DMS153 treated with DMSO at 0.1 percent for 48 hours (cell line): Measurements from ENCODE around the gene CAMTA1.
A peak's percentile ranks its signal among the peaks of the same experiment; 100 is the strongest.

ENCODE experiments used
- DNase-seq: peaks from one replicate; lab custom pipeline; 2025; ENCODE audit not compliant: unreplicated experiment; lab: John Stamatoyannopoulos, UW

Gene CAMTA1

DNA sequence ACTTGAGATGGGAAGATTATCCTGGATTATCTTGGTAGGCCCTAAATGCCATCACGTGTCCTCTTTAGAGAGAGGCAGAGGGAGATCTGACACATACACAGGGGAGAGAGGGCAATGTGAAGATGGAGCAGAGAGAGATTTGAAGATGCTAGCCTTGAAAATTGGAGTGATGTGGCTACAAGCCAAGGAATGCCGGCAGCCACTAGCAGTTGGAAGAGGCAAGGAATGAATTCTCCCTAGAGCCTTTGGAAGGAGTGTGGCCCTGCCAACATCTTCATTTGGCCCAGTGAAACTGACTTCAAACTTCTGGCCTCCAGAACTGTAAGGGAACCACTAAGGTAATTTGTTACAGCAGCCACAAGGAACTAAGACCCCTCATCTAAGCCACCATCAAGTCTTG lies 8.9 kb upstream of the CAMTA1 start:
- no peak for DNase-seq

DNA sequence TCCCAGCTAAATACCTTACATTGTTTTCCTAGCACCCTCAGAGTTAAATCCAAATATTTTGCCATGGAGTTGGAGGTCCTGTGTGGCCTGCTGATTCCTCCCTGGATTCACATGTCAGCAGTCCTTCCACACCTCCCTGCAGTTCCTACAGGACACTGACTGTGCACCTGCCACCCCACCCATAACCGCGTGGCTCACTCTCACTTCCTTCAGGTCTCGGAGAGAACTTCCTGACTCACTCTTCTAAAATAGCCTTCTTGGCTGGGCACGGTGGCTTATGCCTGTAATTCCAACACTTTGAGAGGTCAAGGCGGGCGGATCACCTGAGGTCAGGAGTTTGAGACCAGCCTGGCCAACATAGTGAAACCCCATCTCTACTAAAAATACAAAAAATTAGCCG lies 8.4 kb upstream of the CAMTA1 start:
- no peak for DNase-seq

DNA sequence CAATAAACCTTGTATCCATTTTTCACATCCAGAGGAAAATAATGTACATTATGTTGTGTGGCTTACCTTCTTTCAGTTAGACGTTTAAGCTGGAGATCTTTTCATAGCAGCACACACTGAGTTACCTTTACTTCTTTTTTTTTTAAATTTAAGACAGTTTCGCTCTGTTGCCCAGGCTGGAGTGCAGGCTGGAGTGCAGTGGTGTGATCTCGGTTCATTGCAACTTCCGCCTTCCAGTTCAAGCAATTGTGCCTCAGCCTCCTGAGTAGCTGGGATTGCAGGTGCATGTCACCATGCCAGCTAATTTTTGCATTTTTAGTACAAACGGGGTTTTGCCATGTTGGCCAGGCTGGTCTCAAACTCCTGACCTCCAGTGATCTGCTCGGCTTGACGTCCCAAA lies 7.4 kb upstream of the CAMTA1 start:
- no peak for DNase-seq

- DNase-seq: no peak
Observed at GRCh38 chr1:6779089-6779805, 6.0 kb upstream of the CAMTA1 start.

GRCh38 chr1:6782151-6782550 lies 3.1 kb upstream of the CAMTA1 start:
- no peak for DNase-seq

- no peak for DNase-seq
Observed at GRCh38 chr1:6783221-6783620, 2.0 kb upstream of the CAMTA1 start.

GRCh38 chr1:6783936-6784559 lies 1.2 kb upstream of the CAMTA1 start:
- DNase-seq: no peak

DNA sequence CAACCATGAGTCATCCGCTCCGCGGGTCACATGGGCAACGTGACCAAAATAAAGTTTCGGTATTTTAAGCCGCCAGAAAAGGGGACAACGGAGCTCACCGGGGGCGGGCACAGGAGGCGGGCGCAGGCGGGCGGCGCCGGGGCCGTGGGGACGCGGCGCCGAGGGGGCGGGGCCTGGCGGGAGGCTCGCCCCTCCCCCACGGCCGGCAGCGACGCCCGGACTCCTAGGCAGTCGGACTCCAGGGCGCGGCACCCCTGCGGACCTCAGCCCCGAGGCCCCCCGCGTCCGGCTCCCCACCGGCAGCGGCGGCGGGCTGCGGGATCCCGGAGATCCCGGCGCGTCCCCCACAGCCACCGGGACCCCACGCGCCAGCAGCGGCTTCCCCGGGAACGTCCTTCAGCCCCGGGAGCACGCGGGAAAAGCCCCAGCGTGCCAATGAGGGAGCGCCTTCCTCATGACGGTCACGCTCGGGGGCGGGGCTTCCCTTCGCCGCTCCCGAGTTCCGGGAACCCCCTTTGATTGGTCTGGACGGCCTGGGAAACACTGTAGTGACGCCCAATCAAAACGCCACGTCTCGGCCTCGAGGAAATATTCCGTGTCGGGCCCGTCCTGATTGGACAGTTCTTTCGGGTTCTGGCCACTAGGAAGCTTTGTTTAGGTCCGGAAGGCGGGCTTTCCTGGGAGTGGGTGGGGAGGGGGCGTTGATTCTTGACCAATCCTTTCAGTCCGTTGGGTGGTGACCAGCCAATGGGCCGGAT lies 515 bp upstream of the CAMTA1 start:
- peak; percentile 98 for DNase-seq

GRCh38 chr1:6785728-6786505 lies 663 bp downstream of the CAMTA1 start:
- DNase-seq: no peak

- no peak for DNase-seq
Observed at GRCh38 chr1:6788946-6789345, 3.7 kb downstream of the CAMTA1 start.

DNA sequence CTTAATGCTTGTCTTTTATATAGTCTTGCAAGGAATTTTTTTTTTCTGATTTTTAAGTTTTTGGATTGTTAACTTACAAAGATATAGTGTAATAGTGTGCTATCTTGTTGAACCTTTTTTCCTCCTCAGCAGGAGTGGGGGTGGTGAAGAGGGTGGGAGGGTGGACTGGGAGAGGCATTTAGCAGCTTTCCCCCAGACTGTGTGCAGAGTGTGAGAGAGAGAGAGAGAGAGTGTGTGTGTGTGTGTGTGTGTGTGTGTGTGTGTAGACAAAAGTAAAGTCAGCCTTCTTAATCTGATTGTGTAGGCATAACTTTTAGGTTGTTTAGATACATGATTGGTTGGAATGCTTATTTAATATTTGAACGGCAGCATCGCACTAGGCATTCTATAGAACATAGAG lies 4.9 kb downstream of the CAMTA1 start:
- no peak for DNase-seq

- DNase-seq: peak; percentile 32
Observed at GRCh38 chr1:6794164-6794563, 8.9 kb downstream of the CAMTA1 start.

GRCh38 chr1:6795203-6795602 lies 9.9 kb downstream of the CAMTA1 start:
- no peak for DNase-seq

- DNase-seq: no peak
Observed at GRCh38 chr1:6795661-6796060, 10.4 kb downstream of the CAMTA1 start.

DNA sequence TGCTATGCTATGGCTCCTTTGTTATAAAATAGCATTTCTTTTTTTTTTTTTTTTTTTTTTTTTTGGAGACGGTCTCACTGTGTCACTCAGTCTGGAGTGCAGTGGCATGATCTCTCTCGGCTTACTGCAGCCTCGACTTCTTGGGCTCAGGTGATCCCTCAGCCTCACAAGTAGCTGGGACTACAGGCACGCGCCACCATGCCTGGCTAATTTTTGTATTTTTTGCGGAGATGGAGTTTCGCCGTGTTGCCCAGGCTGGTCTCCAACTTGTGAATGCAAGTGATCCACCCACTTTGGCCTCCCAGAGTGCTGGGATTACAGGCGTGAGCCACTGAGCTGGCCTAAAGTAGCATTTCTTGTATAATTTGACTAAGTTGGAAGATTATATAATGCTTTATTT lies 10.8 kb downstream of the CAMTA1 start:
- no peak for DNase-seq

GRCh38 chr1:6799499-6799898 lies 14.2 kb downstream of the CAMTA1 start:
- DNase-seq: no peak

DNA sequence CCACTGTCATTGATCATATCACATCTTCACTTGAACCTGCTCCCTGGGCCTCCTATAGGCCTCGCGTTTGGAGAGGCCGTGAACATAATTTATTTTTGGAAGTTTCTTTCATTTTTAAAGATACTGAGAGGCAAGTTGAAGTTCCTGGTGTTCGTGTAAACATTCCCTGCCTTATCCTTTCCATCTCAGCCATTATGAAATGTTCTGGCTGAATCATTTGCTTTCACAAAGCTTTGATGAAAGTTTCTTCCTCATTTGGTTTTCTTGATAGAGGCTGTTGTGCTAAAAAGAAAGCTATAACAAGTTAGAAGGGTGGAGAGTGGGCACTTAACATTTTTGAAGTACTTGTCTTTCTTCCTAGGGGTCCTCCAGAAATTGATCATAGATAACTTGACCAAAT lies 15.5 kb downstream of the CAMTA1 start:
- DNase-seq: no peak

DNA sequence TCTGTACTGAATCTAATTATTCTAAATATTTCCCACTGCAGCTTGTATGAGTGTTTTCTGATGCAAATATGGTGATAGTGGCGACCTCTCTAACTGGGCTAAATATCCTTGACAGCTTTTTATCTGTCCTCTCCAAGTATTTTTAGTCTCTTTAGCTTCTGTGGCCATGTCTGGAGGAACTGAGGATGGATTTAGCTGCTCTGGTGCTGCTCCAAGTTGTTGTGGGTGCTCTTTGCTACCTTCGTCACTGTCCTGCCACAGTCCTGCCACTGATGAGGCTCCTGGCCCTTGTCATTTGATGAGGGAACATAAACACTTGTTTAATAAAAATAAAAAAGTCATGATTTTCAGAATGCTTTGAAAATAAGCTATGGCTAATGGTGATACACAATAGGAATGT lies 15.9 kb downstream of the CAMTA1 start:
- DNase-seq: no peak

DNA sequence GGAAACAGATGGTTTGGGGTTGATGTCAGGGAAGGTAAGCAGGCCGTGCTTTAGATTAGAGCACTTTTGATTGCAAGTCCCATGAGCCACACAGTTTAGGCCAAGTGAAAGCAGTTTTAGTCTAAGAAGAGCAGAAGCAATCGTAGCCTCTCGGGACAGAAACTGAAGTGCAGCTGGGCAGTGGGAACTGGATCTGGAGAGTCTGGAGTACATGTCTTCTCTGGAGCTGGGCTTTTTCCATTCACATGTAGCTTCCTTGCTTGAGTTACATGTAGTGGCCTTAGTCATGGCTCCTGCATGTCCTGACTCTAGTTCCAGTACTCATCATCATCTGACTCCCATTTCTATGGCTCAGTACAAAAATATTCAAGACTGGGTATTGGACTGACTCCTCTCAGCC lies 16.7 kb downstream of the CAMTA1 start:
- DNase-seq: no peak

DNA sequence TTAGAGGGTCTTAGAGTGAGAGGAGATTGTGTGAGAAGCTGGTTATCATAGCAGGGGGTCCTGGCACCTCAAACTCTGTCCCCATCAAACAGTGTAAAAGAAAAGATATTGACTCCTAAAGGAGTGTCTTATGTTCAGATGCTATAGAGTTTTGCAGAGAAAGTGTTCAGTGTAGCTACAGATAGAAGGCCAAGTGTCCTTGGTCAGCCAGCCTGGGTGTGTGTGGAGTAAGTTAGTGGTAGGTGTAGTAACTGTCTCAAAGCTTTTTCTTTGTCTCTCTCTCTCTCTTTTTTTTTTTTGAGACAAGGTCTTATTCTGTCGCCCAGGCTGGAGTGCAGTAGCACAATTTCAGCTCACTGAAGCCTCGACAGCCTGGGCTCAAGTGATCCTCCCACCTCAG lies 17.2 kb downstream of the CAMTA1 start:
- no peak for DNase-seq

- DNase-seq: no peak
Observed at GRCh38 chr1:6802893-6803292, 17.6 kb downstream of the CAMTA1 start.

GRCh38 chr1:6803357-6803756 lies 18.1 kb downstream of the CAMTA1 start:
- no peak for DNase-seq
